Measurements from ENCODE around the gene GALNTL6. TPM values are rescaled to one million over a fixed set of nuclear protein-coding genes. Genes with fewer than 3 reads are reported as not detected.

Gene GALNTL6
- total RNA-seq, 2 experiments from 2014 or later, result not detected

GRCh38 chr4:173057442-173057841, 1244.2 kb downstream of the GALNTL6 start:
- ChIA-PET CTCF (interaction anchor here (2.7 kb wide), 1 partner anchor 44 kb away, joined by 7 read pairs; no protein-coding TSS in a partner anchor), POLR2A (no interaction called here)
- Mint-ChIP-seq H3K9me3 (ENCODE audit: insufficient read depth) (no peaks in the 10 kb centered on the region), H3K4me1 (ENCODE audit: low read depth) (no peaks in the 10 kb centered on the region), H3K27me3 (ENCODE audit: low read depth) (peaks cover 2% of the 10 kb centered on the region), H3K36me3 (ENCODE audit: low read depth) (no peaks in the 10 kb centered on the region), H3K27ac (no peak overlapping the region), H3K4me3 (no peak overlapping the region)
- ATAC-seq (no peak), DNase-seq (no peak)

- Mint-ChIP-seq H3K36me3 (ENCODE audit: low read depth) (no peaks in the 10 kb centered on the region), H3K27ac (no peak overlapping the region), H3K4me1 (ENCODE audit: low read depth) (no peaks in the 10 kb centered on the region), H3K9me3 (ENCODE audit: insufficient read depth) (no peaks in the 10 kb centered on the region), H3K4me3 (no peak overlapping the region), H3K27me3 (ENCODE audit: low read depth) (peaks cover 2% of the 10 kb centered on the region)
- ChIA-PET CTCF (interaction anchor here (2.7 kb wide), 2 partner anchors 45 to 244 kb away, joined by 7 read pairs; no protein-coding TSS in a partner anchor), POLR2A (no interaction called here)
- no peak for DNase-seq
- ATAC-seq, result no peak
Measured at GRCh38 chr4:173057901-173058300, 1244.7 kb downstream of the GALNTL6 start.

- H3K4me1 Mint-ChIP-seq (ENCODE audit: low read depth), result no peaks in the 10 kb centered on the region
Measured at GRCh38 chr4:173061160-173061559, 1248.0 kb downstream of the GALNTL6 start.

GRCh38 chr4:173073939-173074500, 1260.8 kb downstream of the GALNTL6 start:
- no peak for ATAC-seq
- Mint-ChIP-seq H3K36me3 (ENCODE audit: low read depth) (no peaks in the 10 kb centered on the region), H3K27ac (no peak overlapping the region), H3K4me3 (no peak overlapping the region), H3K27me3 (ENCODE audit: low read depth) (no peaks in the 10 kb centered on the region), H3K4me1 (ENCODE audit: low read depth) (no peaks in the 10 kb centered on the region), H3K9me3 (ENCODE audit: insufficient read depth) (peaks cover 6% of the 10 kb centered on the region)
- ChIA-PET POLR2A (no interaction called here), CTCF (no interaction called here)
- no peak for DNase-seq

More at GRCh38 chr4:173061160-173061559, 1248.0 kb downstream of the GALNTL6 start:
- Mint-ChIP-seq H3K36me3 (ENCODE audit: low read depth) (no peaks in the 10 kb centered on the region), H3K4me3 (no peak overlapping the region), H3K27me3 (ENCODE audit: low read depth) (peaks cover 2% of the 10 kb centered on the region), H3K9me3 (ENCODE audit: insufficient read depth) (peaks cover 4% of the 10 kb centered on the region), H3K27ac (no peak overlapping the region)
- ATAC-seq, result no peak
- ChIA-PET POLR2A (no interaction called here), CTCF (no interaction called here)
- DNase-seq, result no peak

- no peaks in the 10 kb centered on the region for H3K4me1 Mint-ChIP-seq (ENCODE audit: low read depth)
- CTCF ChIA-PET, result no interaction called here
- DNase-seq, result no peak
- no peak overlapping the region for H3K27ac Mint-ChIP-seq
- H3K4me3 Mint-ChIP-seq, result no peak overlapping the region
- POLR2A ChIA-PET, result no interaction called here
- no peaks in the 10 kb centered on the region for H3K27me3 Mint-ChIP-seq (ENCODE audit: low read depth)
- peaks cover 6% of the 10 kb centered on the region for H3K9me3 Mint-ChIP-seq (ENCODE audit: insufficient read depth)
- ATAC-seq, result no peak
- H3K36me3 Mint-ChIP-seq (ENCODE audit: low read depth), result no peaks in the 10 kb centered on the region
Measured at GRCh38 chr4:173074501-173074946, 1261.3 kb downstream of the GALNTL6 start.

GRCh38 chr4:173076903-173077634, 1263.9 kb downstream of the GALNTL6 start:
- Mint-ChIP-seq H3K36me3 (ENCODE audit: low read depth) (no peaks in the 10 kb centered on the region), H3K4me3 (no peak overlapping the region), H3K4me1 (ENCODE audit: low read depth) (no peaks in the 10 kb centered on the region), H3K9me3 (ENCODE audit: insufficient read depth) (no peaks in the 10 kb centered on the region), H3K27ac (no peak overlapping the region), H3K27me3 (ENCODE audit: low read depth) (peaks cover 4% of the 10 kb centered on the region)
- ChIA-PET POLR2A (no interaction called here), CTCF (no interaction called here)
- no peak for DNase-seq
- no peak for ATAC-seq

GRCh38 chr4:173088144-173088543, 1274.9 kb downstream of the GALNTL6 start:
- CTCF ChIA-PET, result no interaction called here
- Mint-ChIP-seq H3K4me1 (ENCODE audit: low read depth) (no peaks in the 10 kb centered on the region), H3K36me3 (ENCODE audit: low read depth) (no peaks in the 10 kb centered on the region), H3K27me3 (ENCODE audit: low read depth) (no peaks in the 10 kb centered on the region), H3K9me3 (ENCODE audit: insufficient read depth) (no peaks in the 10 kb centered on the region), H3K27ac (no peak overlapping the region), H3K4me3 (no peak overlapping the region)
- POLR2A ChIA-PET, result no interaction called here
- DNase-seq (no peak), ATAC-seq (no peak)

Measured in activated CD8-positive, alpha-beta T cell treated with anti-CD3 and anti-CD28 coated beads, Interleukin-2, amount 10 ng/mL, durations not matched to agents 7 days and 5 days (primary cell).